IPS DF 19.7 (cell line): Measurements from ENCODE around the gene MATR3.
"Not testable (repeated sequence)": the region's sequence is repeated elsewhere in the genome, so short reads cannot be mapped to it uniquely, and the experiment has no call there.

Experiments used
- DNase-seq: peaks from one replicate; pipeline ENCODE4 v3.0.0-alpha.2; 2013; ENCODE audit warnings: low read depth, low spot score

MATR3 gene, protein sequence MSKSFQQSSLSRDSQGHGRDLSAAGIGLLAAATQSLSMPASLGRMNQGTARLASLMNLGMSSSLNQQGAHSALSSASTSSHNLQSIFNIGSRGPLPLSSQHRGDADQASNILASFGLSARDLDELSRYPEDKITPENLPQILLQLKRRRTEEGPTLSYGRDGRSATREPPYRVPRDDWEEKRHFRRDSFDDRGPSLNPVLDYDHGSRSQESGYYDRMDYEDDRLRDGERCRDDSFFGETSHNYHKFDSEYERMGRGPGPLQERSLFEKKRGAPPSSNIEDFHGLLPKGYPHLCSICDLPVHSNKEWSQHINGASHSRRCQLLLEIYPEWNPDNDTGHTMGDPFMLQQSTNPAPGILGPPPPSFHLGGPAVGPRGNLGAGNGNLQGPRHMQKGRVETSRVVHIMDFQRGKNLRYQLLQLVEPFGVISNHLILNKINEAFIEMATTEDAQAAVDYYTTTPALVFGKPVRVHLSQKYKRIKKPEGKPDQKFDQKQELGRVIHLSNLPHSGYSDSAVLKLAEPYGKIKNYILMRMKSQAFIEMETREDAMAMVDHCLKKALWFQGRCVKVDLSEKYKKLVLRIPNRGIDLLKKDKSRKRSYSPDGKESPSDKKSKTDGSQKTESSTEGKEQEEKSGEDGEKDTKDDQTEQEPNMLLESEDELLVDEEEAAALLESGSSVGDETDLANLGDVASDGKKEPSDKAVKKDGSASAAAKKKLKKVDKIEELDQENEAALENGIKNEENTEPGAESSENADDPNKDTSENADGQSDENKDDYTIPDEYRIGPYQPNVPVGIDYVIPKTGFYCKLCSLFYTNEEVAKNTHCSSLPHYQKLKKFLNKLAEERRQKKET

DNA sequence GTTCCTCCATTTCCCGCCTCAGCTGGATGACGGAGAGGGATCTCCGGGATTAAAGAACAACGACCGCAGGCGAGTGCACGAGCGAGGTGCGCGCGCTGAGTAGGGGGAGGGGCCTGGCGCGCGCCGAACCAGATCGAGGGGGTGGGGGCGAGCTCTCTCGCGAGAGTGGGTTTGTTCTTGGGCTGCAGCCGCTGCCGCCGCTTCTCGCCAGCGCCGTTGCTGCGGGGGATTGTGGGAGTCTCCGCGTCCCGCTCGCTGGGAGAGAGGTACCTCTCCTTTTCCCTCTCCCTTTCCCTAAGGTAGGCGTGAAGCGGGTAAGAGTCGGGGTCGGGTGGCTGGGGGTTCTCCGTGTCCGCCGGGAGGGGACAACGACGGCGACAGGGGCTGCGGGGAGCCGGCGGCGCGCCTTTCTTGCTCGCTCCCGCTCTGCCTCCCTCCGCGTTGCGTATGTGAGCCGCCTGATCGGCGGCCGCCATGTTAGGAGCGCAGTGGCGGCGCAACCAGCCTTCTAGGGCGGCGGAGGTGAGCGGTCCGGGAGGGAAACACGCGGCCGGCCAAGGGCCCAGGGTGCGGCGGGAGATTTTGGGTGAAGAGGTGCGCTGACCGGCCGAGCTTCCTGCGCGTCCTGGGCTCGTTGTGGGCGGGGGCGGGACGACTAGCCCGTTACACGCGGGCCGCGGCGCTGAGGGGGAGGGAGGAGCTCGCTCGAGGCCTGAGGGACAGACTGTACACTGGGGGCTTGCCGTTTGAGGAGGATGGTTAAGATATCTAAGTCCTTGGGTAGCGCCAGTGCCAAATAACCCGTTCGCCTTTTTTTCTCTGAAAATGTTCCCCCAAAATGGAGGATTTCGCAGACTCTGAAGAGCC is at the start of gene MATR3:
MATR3 (plus strand) TSS at position 234 of the 867 bp plus-strand sequence. CDS start 13,676 bp downstream, outside the sequence.
- peak; percentile 77 for DNase-seq

DNA sequence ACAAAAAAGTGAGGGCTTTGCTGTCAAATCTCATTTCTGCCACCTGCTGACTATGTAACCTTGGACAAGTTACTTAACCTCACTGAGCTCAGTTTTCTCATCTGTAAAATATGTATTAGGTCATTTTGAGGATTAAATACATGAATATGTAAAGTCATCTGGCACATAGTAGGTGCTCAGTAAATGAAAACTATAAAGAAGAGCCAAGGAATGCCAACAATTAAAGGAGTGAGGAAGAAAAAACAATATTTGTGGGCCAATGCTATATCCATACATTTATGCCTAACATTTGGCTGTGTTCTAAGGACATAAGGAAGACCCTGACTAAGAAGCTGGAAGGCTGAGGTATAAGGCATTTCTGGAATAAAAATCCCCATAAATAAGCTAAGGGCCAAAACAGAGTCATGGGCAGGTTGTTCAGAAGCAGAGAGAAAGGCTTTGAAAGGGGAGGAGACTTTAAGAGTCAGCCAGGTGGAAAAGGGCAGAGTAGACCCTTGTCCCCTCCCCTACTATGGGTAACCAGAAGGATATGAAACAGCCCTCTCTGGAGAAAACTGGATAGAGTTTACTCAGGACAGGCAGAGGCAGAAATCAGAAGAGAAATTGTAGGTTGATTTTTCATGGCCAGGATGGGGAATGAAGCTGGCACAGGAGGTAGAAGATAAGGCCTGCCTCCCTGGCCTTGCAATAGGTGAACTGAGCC is 47.8 kb upstream of the MATR3 start:
- no peak for DNase-seq

DNA sequence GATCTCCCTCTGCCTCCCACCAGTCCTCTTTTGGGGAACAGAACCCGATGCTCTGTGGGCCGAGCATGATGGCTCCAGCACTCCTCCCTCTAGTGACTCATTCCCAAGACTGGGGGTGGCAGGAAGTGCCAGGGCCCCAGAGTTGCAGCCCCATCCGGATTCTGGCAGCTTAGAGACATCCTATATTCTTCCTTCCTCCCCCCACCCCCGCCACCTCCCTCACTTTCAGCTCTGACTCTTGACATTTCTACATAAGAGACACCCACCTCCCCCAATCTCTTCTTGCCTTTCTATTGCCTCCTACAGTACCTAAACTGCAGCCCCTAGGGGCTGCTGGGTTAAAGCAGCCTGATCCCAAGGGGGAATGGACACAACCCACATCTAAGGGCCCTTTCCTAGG is 47.1 kb upstream of the MATR3 start:
- DNase-seq = no peak

DNA sequence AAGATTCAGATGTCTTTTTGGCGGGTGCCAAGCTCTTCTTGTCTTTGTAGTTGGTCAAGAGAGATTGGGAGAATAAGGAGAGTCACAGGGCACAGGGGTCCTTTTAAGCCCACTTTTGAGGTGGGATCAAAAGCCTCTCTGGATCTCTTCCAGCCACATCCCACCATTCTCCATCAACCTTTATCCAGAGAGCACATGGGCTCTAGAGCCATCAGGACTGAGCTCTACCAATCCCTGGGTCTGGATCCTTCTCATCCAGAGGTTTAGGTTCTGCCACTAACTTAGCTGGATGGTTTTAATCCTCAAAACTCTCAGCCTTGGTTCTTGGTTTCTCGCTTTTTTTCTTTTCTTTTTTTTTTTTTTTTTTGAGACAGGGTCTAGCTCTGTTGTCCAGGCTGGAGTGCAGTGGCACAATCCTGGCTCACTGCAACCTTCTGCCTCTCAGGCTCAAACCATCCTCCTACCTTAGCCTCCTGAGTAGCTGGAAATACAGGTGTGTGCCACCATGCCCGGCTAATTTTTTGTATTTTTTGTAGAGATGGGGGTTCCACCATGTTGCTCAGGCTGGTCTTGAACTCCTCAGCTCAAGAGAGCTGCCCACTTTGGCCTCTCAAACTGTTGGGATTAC is 44.6 kb upstream of the MATR3 start:
- no peak for DNase-seq

DNA sequence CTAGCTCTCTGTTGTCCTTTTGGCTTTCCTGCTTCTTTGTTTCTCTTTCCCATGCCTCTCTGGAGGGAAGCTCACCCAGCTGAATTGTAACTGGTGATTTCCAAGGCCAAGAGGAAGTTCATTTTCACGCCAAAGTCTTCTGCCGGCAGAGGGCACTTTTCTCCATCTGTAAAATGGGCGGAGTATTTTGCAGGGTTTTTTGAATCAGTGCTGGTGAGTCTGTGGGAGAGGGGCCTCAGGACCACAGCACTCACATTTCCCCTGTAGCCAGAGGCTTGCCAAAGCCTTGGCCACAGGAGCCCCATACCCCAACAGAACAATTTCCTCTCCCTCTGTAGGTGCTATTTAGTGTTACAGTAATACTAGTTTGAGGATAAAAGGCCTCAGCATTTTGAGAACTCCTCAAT is 42.3 kb upstream of the MATR3 start:
- no peak for DNase-seq

DNA sequence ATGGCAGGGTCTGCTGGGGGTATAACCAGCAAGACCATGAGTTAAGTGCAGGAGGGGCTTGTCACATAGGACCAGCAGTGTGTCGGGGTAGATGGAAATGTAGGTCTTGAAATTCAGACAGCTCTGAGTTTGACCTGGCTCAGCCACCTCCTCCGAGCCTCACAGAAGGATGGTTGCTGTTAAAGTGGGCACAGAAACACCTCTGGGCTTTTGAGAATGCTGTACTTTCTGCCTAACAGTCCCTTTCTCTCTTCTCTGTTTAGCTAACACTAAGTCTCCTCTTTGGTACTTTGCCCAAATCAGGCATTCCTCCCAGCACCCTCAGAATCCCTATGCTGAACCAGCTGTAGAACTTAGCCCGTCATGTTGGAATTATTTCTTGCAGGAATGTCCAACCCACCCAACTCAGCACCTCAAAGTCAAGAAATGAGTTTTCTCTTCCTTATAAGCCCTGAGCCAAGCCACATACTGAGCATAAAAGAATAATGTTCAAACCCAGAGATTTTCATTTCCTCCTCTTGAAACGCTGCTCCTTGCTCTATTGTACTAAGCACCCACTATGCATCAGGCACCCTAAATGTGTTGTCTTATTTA is 41.7 kb upstream of the MATR3 start:
- DNase-seq = no peak

DNA sequence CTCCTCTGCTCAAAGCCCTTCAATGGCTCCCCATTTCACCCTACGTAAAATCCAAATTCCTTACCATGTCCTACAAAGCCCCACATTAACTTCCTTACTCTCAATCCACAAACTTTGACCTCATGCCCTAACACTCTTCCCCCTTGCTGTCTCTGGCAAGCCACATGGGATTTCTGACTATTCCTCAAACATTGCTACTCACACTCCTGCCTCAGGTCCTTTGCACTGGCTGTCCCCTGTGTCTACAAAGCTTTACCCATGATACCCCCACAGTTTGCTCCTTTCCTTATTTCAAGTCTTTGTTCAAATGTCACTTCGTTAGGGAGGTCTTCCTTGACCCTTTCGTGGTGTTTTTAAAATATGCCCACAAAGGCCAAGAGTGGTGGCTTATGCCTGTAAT is 40.4 kb upstream of the MATR3 start:
- DNase-seq = no peak

DNA sequence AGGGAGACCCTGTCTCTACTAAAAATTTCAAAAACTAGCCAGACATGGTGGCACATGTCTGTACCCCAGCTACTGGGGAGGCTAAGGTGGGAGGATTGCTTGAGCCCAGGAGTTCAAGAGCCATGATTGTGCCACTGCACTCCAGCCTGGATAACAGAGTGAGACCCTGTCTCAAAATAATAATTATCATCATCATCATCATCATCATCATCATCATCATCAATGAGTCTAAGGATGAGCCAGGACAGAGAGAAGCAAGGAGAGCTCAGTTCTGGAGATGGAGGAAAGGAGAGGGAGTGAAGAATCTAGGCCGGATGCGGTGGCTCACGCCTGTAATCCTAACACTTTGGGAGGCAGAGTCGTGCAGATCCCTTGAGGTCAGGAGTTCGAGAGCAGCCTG is 36.7 kb upstream of the MATR3 start:
- DNase-seq = no peak

DNA sequence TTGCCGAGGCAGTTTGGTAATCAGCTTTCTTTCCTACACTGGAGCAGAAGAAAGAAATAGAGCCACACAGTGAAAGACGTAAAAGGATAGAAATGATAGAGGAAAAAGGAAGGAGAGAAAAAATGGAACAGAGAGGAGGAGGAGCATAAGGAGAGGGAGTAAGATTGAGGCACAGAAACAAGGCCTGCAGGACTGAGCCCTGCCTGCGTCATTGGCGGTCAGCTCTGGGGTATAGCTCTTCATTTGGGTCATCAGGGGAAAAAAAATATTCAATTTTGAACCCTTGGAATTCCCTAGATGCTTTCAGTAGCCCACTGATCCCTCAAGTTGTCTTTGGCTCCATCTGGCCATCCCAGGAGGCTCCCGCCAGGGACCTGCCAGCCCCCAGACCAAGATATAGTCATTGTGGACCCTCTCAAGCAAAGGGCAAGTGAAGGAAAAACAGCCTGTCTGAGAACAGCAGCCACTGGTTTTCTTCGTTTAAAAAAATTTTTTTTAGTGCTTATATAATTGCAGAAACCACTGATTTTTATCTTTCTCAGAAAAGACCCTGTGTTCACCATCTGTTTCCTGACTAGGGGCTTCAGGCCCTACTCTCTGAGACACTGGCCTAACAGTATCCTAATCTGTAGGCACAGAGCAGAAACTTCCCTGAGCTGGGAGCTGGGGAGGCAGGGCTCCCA is 31.3 kb upstream of the MATR3 start:
- no peak for DNase-seq

DNA sequence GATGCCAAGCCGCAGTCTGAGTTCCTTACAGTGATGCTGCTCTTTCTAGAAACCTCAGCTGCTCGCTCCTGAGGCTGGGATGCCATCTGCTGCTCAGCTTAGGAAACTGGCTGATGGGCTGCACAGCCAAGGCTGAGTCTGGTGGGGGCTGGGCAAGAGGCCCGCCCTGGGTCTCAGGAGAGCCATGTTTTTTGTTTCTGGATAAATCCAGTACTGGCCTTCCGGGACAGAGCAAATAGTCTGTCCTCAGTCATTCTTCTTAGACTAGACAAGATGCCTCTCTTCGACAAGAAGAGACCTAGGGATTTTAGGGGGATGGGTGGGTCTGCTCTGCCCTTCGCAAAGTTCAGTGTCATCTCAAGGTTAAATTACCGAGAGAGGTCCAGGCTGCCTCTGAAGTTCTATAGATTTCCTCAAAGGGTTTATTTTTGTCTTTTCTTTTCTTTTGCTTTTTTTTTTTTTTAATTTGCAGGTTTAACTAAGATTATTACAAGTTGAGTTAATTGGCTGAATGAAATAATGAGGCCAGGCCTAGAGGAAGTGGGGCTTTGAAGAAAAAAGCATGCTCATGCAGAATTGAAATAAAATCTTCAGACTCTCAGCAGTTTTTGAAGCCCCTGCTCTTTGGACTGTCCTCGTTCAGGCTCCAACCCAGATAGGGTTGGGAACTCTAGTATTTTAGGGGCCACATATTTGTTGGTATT is 30.6 kb upstream of the MATR3 start:
- DNase-seq = peak; percentile 85

DNA sequence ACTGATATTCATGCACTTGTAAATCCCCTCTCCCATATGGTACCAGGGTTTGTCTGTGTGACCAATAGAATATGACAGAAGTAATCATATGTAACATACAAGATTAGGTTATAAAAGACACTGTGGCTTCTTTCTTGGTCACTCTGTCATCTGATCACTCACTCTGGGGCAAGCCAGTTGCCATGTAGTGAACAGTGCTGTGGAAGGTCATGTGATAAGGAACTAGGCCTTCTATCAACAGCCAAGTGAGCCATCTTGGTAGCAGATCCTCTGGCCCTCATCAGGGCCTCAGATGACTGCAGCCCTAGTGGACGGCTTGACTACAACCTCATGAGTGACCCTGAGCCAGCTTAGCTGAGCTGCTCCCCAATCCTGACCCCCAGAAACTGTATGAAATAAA is 30.0 kb upstream of the MATR3 start:
- no peak for DNase-seq

DNA sequence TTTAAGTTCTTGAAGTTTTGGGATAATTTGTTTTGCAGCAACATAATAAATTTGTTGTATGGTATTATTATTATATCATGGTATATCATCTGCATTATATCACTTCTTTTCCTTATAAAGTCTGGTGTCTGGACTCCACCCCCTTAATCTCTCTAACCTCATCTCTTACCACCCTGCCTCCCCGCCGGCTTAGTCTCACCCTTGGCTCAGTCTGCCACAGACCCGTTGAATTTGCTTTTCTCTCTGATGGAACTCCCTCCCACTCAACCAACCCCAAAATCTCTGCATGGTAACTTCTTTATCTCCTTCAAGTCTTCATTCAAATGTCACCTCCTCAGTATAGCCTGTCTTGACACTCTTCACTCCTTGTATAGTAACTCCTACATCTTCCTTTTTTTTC is 29.6 kb upstream of the MATR3 start:
- no peak for DNase-seq

DNA sequence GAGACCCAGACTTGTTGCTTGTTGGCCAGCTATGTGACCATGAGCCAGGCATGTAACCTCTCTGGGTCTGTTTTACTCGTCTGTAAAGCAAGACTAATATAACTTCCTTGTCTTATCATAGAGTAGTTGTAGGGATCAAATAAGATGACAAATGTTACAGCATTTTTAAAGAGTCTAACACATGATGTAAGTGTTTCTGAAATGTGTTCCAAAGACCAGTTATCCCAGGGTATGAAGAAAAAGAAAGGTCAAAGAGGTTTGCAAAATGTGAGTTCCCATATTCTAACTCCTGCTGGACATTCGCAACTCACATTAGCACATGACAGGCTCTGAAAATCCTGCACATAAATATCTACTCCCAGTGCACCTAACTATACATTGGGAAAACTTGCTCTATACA is 28.5 kb upstream of the MATR3 start:
- no peak for DNase-seq

DNA sequence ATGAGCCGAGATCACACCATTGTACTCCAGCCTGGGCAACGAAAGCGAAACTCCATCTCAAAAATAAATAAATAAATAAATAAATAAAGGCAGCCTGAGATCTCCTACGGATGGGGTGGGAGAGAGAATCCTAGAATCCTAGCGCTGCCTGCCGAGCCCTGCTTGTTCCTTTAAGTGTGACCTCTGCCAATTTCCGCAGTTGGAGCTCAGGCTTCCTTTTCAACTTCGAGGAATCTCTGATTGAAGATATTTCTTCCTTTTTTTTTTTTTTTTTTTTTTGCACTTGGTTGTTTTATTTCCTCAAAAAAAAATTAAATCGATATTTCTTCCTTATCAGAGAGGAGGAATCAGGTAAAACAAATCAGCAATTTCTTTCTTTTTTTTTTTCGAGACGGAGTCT is 27.3 kb upstream of the MATR3 start:
- DNase-seq = no peak

DNA sequence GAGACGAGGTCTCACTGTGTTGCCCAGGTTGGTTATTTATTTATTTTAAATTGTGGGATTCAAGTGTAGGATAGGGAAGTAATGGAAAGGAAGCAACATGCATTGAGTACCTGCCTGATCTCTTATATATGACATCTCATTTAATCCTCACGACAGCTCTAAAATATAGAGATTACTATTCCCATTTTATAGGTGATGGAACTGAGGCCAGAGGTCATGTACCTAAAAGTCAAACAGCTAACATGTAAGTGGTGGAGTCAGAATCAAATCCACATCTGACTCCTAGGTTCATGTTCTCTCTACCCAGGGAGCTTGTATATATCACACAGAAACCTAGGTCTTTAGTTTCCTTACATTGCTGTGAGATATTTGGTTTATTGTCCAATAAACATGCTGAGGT is 26.1 kb upstream of the MATR3 start:
- no peak for DNase-seq

DNA sequence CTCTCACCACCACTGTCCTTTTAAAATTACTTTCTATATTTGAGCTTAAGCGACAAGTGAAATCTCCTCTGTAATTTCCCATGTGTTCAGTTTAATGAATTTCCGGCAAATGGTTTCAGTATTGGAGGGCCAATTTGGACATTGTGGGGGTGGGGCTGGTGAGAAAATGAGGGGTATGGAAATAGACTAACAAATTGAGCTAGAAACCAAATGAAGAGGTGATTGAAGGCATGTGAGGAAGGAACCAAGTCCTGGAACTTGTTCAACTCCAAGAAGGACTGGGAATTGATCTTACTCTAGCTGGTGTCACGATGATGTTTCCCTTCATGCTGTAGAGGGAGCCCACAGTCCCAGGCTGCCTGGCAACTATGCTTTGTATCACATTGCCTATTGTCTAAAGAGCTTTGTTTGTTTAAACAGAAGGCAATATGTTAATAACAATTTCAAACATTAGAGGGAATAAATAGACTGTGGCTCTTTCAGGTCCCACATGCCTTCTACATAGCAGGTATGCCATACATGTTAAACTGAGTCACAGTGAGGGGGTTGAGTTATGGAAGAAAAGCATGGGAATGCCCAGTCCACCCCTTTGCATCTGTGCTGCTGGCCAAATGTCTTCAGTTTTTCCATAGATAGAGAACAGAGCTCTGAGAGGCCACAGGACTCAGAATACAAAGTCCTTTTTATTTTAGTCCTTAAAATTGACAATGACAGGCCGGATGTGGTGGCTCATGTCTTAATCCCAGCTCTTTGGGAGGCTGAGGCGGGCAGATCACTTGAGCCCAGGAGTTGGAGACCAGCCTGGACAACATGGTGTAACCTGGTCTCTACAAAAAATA is 25.0 kb upstream of the MATR3 start:
- no peak for DNase-seq

DNA sequence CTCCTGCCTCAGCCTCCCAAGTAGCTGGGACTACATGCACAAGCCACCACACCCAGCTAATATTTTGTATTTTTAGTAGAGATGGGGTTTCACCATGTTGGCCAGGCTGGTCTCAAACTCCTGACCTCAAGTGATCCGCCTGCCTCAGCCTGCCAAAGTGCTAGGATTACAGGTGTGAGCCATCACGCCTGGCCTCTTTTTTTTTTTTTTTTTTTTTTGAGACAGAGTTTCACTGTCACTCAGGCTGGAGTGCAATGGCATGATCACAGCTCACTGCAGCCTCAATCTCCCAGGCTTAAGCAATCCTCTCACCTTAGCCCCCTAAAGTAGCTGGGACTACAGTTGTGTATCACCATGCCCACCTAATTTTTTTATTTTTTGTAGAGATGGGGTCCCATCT is 22.8 kb upstream of the MATR3 start:
- DNase-seq = not testable (repeated sequence)
